K562 (cell line): ENCODE measurements around the gene ZNF503. TPM values are rescaled to one million over a fixed set of nuclear protein-coding genes. Genes with fewer than 3 reads are reported as not detected.

Source experiments
- CREB1 ChIP-seq, 2 experiments: sonication (generic) in 1 of 2; formaldehyde crosslinking in 1 of 2; IDR thresholded peaks; 2 replicates each; pipeline versions ENCODE4 v1.6.1 to v1.8.0; 2012 to 2022; ENCODE audit warnings: inconsistent platforms in 1 of 2, mild to moderate bottlenecking in 1 of 2, missing genetic modification reagents in 1 of 2, moderate library complexity in 1 of 2
- CUX1 ChIP-seq: fragments of 200-800 bp; sonication (Bioruptor generic); IDR thresholded peaks from 2 replicates; pipeline ENCODE4 v1.6.1; 2016; ENCODE audit warnings: missing genetic modification characterization, missing compliant biosample characterization
- ESRRA ChIP-seq: fragments of 450-650 bp; IDR thresholded peaks from 2 replicates; pipeline ENCODE4 v1.6.1; 2014; ENCODE audit warnings: low read depth, mild to moderate bottlenecking, moderate library complexity, borderline replicate concordance
- ESRRB ChIP-seq: fragments of 250-450 bp; sonication (Bioruptor Pico); IDR thresholded peaks from 2 replicates; pipeline ENCODE4 v1.5.0; 2020; ENCODE audit warnings: mild to moderate bottlenecking, moderate library complexity, borderline replicate concordance
- IRF9 ChIP-seq: fragments of 450-650 bp; IDR thresholded peaks from 2 replicates; pipeline ENCODE4 v1.6.1; 2016; ENCODE audit warnings: missing biosample characterization, missing genetic modification characterization
- POLR2AphosphoS2 ChIP-seq: IDR thresholded peaks from 2 replicates; pipeline ENCODE4 v1.6.1; 2012; ENCODE audit warnings: low read length, improper control_type of control experiment
- RCOR1 ChIP-seq, 2 experiments: IDR thresholded peaks; 2 replicates each; pipeline ENCODE4 v1.6.1; 2012; ENCODE audit warnings: low read depth in 2 of 2, low read length in 2 of 2, borderline replicate concordance in 1 of 2, improper control_type of control experiment in 1 of 2
- TAF1 ChIP-seq: IDR thresholded peaks from 2 replicates; pipeline ENCODE4 v1.6.1; 2011; ENCODE audit warnings: mild to moderate bottlenecking, low read length, moderate library complexity; ENCODE audit not compliant: insufficient read depth, control insufficient read depth, severe bottlenecking; ENCODE audit errors: extremely low read depth
- polyA plus RNA-seq, 8 experiments: library from polyadenylated mRNA; depleted of rRNA in 4 of 8; stranded (reverse) in 5 of 8; unstranded in 3 of 8; fragments of >200 nt; fragmentation: Nextera tagmentation in 2 of 8; fragmentation: Illumina TruSeq in 1 of 8; extraction: Ambion mirVana in 2 of 8; extraction: Trizol in 1 of 8; gene quantifications; 2 replicates each; pipeline versions ENCODE4 v1.2.1 to v1.2.3, GENCODE V29; 2011 to 2014; ENCODE audit warnings: inconsistent platforms in 1 of 8, missing spikeins in 1 of 8
- total RNA-seq, 7 experiments: library from RNA; depleted of rRNA in 6 of 7; stranded (reverse); fragments of >200 nt in 6 of 7; fragmentation: Illumina TruSeq in 2 of 7; extraction: Trizol in 2 of 7; gene quantifications; 2 replicates each; pipeline versions ENCODE4 v1.2.1 to v1.2.3, GENCODE V29; 2011 to 2021; ENCODE audit warnings: low replicate concordance in 1 of 7

The ZNF503 gene
- total and polyA plus RNA-seq, 9 of the 15 experiments (the other 6 are each of a cell fraction or from before 2014, with no cell fraction given): not detected

GRCh38 chr10:75425291-75426079, 23.9 kb upstream of the ZNF503 start (continued):
- TF ChIP-seq TAF1: no peak
- no peak for TF ChIP-seq IRF9 (tag)
- TF ChIP-seq POLR2AphosphoS2: no peak
- TF ChIP-seq CREB1 (IDR thresholded peaks at IDR 0.05): no peak
- TF ChIP-seq CREB1 (CRISPR knock-in tag; IDR thresholded peaks at IDR 0.05): no peak
- TF ChIP-seq ESRRA: no peak
- TF ChIP-seq ESRRB (CRISPR knock-in tag): no peak
- TF ChIP-seq RCOR1 (IDR thresholded peaks at IDR 0.05; ENCODE audit: borderline replicate concordance in 1 of 2, low read depth in 2 of 2, low read length in 2 of 2): no peak
- no peak for TF ChIP-seq CUX1 (CRISPR knock-in tag)
